Measurements from ENCODE around the gene ZNF627. TPM values are rescaled to one million over a fixed set of nuclear protein-coding genes. Genes with fewer than 3 reads are reported as not detected.
"Not testable (repeated sequence)": the region's sequence is repeated elsewhere in the genome, so short reads cannot be mapped to it uniquely, and the experiment has no call there.

ZNF627 gene
- polyA plus RNA-seq, 3 donors: 1.7 to 5.7 (median 2.4) TPM

GRCh38 chr19:11570039-11570462, 27.2 kb upstream of the ZNF627 start:
- WGBS, 3 donors: 46 to 71% (median 56%) methylated on average over 5 of the region's 5 CpGs
- H3K27ac ChIP-seq (ENCODE audit: low read depth, low read length): no peak overlapping the region

GRCh38 chr19:11573354-11573753, 23.9 kb upstream of the ZNF627 start:
- 79 to 86% (median 86%) methylated on average over 6 of the region's 6 CpGs for WGBS, 3 donors
- H3K27ac ChIP-seq (ENCODE audit: low read depth, low read length): not testable (repeated sequence)

- WGBS, 3 donors: 76 to 96% (median 96%) methylated on average over 4 of the region's 4 CpGs
- not testable (repeated sequence) for H3K27ac ChIP-seq (ENCODE audit: low read depth, low read length)
Measured at GRCh38 chr19:11573763-11574162, 23.5 kb upstream of the ZNF627 start.

DNA sequence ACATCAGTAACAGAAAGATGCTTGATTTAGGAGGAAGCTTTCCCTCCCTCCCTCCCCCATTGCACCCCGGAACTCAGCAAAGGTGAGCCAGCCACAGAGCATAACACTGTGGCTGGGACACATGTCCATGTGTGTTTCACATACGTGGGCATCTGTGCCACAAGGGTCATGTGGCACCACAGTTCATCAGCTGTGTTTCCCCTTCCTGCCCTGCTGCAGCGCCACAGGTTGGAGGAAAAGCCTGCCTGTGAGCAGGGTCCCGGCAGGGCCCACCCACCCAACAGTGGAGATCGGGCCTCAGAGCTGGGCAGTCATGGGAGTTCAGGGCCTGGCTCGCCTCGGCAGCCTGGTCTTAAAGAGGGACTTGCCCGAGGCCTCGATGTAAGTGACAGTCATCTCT, 22.6 kb upstream of the ZNF627 start:
- 76 to 86% (median 85%) methylated on average over 8 to 9 of the region's 9 CpGs for WGBS, 3 donors
- H3K27ac ChIP-seq (ENCODE audit: low read depth, low read length): no peak overlapping the region

- H3K27ac ChIP-seq (ENCODE audit: low read depth, low read length): no peak overlapping the region
- WGBS, 3 donors: 70 to 90% (median 75%) methylated on average over 15 of the region's 15 CpGs
Measured at GRCh38 chr19:11576227-11576626, 21.1 kb upstream of the ZNF627 start.

GRCh38 chr19:11577451-11578257, 19.6 kb upstream of the ZNF627 start, which contains the start of gene ACP5:
ACP5 (minus strand) TSS chr19:11577645; CDS start chr19:11577317, 328 bp downstream.
- no peak within 1 kb of the TSS for H3K27ac ChIP-seq (ENCODE audit: low read depth, low read length)
- WGBS, 3 donors: 57 to 76% (median 60%) methylated on average over 18 of the region's 18 CpGs

GRCh38 chr19:11578258-11579142, 18.8 kb upstream of the ZNF627 start:
- 10 to 19% (median 13%) methylated on average over 55 to 62 of the region's 62 CpGs for WGBS, 3 donors
- no peak overlapping the region for H3K27ac ChIP-seq (ENCODE audit: low read depth, low read length)

- 61 to 85% (median 69%) methylated on average over 4 of the region's 4 CpGs for WGBS, 3 donors
- no peak overlapping the region for H3K27ac ChIP-seq (ENCODE audit: low read depth, low read length)
Measured at GRCh38 chr19:11580116-11580515, 17.2 kb upstream of the ZNF627 start.

DNA sequence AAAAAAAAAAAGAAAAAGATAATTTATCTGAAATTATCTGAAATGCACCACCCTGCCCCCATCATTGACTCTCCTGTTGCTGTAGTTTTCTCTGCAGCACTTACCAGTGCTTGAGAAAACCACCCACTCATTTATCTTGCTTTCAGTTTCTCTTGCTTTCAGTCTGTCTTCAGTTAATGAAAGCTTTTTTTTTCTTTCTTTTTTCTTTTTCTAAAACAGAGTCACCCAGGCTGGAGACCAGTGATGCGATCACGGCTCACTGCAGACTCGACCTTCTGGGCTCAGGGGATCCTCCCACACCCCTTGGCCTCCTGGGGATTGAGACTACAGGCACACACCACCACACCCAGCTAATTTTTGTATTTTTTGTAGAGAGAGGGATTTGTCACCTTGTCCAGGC, 15.5 kb upstream of the ZNF627 start:
- H3K27ac ChIP-seq (ENCODE audit: low read depth, low read length): no peak overlapping the region
- WGBS, 3 donors: 40 to 43% (median 41%) methylated on average over 3 of the region's 3 CpGs

DNA sequence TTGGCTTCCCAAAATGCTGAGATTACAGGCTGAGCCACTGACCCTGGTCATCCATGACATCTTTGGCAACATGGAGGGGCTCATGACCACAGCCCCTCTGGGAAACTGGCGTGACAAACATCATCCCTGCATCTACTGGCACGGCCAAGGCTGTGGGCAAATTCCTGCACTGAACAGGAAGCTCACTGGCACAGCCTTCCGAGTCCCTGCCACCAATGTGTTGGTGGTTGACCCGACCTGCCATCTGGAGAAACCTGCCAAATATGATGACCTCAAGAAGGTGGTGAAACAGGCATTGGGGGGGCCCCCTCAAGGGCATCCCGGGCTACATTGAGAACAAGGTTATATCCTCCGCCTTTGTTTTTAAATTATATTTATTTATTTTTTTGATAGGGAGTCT, 11.0 kb upstream of the ZNF627 start:
- 47 to 69% (median 64%) methylated on average over 6 of the region's 6 CpGs for WGBS, 3 donors
- H3K27ac ChIP-seq (ENCODE audit: low read depth, low read length): no peak overlapping the region

GRCh38 chr19:11587302-11587974, 9.8 kb upstream of the ZNF627 start:
- 1 to 3% (median 2%) methylated on average over 6 to 7 of the region's 7 CpGs for WGBS, 3 donors
- no peak overlapping the region for H3K27ac ChIP-seq (ENCODE audit: low read depth, low read length)

GRCh38 chr19:11587975-11588631, 9.2 kb upstream of the ZNF627 start:
- 53 to 74% (median 65%) methylated on average over 12 to 13 of the region's 13 CpGs for WGBS, 3 donors
- no peak overlapping the region for H3K27ac ChIP-seq (ENCODE audit: low read depth, low read length)

- H3K27ac ChIP-seq (ENCODE audit: low read depth, low read length): no peak overlapping the region
- WGBS, 3 donors: 85 to 87% (median 87%) methylated on average over 4 of the region's 4 CpGs
Measured at GRCh38 chr19:11594084-11594483, 3.2 kb upstream of the ZNF627 start.

GRCh38 chr19:11596156-11596555, 1.1 kb upstream of the ZNF627 start:
- WGBS, 3 donors: 80 to 83% (median 80%) methylated on average over 10 of the region's 10 CpGs
- H3K27ac ChIP-seq (ENCODE audit: low read depth, low read length): no peak overlapping the region

- H3K27ac ChIP-seq (ENCODE audit: low read depth, low read length): no peak overlapping the region
- 59 to 67% (median 59%) methylated on average over 10 of the region's 10 CpGs for WGBS, 3 donors
Measured at GRCh38 chr19:11598103-11598483, 810 bp downstream of the ZNF627 start.

DNA sequence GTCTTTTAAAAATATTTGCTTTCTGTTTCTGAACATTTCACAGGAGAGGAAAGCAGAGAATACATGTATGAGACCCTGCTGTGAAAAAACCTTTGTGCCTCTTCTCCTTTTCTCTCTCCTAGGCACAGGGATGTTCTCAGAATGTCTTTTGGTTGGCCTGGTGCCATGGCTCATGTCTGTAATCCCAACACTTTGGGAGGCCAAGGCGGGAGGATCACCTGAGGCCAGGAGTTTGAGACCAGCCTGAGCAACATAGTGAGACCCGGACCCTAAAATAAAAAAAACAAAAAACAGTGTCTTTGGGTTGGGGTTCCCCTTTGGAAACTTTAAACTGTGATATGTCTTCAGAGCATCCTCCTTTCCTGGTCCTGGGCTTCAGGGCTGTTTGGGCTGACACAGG, 1.5 kb downstream of the ZNF627 start:
- WGBS, 3 donors: 92 to 98% (median 93%) methylated on average over 2 of the region's 2 CpGs
- no peak overlapping the region for H3K27ac ChIP-seq (ENCODE audit: low read depth, low read length)

DNA sequence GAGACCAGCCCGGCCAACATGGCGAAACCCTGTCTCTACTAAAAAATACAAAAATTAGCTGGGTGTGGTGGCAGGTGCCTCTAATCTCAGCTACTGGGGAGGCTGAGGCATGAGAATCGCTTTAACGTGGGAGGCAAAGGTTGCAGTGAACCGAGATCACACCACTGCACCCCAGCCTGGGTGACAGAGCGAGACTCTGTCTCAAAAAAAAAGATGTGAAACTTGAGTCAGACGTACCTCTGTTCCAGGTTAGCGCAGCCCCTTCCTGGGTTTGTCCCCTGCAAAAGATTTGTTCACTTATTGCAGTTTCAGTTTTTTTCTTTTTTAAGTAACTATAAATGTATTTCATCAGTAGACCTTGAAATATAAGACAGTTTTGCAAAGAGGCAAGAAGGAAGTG, 2.4 kb downstream of the ZNF627 start:
- 89 to 97% (median 90%) methylated on average over 8 of the region's 8 CpGs for WGBS, 3 donors
- H3K27ac ChIP-seq (ENCODE audit: low read depth, low read length): not testable (repeated sequence)

GRCh38 chr19:11606484-11606883, 9.2 kb downstream of the ZNF627 start:
- no peak overlapping the region for H3K27ac ChIP-seq (ENCODE audit: low read depth, low read length)
- 96 to 99% (median 96%) methylated on average over 8 of the region's 8 CpGs for WGBS, 3 donors

Measured in adipose tissue (tissue), 3 donors.